ENCODE results near the gene PRSS22. TPM values are rescaled to one million over a fixed set of nuclear protein-coding genes. Genes with fewer than 3 reads are reported as not detected.

Gene PRSS22
- total RNA-seq, 6 experiments from 2014 or later = 0.18 to 2.1 (median 0.84) TPM; not detected in 1

DNA sequence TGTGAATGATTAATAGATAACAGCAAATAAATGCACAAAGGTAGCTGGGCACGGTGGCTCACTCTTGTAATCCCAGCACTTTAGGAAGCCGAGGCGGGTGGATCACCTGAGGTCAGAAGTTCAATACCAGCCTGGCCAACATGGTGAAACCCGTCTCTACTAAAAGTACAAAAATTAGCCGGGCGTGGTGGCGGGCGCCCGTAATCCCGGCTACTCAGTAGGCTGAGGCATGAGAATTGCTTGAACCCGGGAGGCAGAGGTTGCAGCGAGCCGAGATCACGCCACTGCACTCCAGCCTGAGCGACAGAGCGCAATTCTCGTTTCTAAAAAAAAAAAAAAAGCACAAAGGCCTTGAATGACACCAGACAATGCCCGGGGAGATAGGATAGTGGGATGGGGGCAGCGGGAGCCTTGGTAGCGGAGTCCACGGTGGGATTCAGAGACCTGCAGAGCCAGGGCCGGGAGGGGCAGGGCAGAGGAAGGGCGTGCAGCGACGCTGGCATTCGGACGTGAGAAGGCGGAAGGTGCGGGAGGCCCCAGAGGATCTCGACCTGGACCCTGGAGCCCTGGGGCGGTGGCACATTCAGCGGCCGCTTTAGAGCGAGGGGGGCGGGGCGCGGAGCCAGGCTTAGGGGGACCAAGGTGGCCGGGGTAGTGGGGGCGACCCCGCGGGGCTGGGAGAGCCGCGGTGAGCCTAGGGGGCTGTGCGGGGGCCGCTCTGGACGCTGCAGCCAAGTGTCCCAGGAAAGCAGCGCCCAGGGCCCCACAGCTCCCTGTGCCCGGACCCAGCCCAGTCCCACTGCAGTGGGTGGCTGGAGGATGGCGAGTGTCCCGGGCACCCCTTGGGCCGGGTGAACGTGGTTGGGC, 24.0 kb upstream of the PRSS22 start:
- ATAC-seq (peak; percentile 4 to 18 (median 6)), DNase-seq (peak in 2 of 3 donors; percentile 44 to 73)
- Histone ChIP-seq H3K9me3 (no peaks in the 10 kb centered on the region), H3K4me3 (peak overlapping the region; percentile 65 to 78 (median 75)), H3K27ac (peak overlapping the region; percentile 36 to 76 (median 62)), H3K4me1 (no peaks in the 10 kb centered on the region), H3K27me3 (no peaks in the 10 kb centered on the region), H3K36me3 (no peaks in the 10 kb centered on the region)
- WGBS (ENCODE audit: insufficient coverage, low coverage, low lambda C conversion rate, missing lambda C conversion rate) = 6% methylated on average over 22 of the region's 52 CpGs
- intact Hi-C loops (cut with DNase I) = no loop called here
- no peak for TF ChIP-seq POLR2A (IDR thresholded peaks at IDR 0.05)
- TF ChIP-seq CTCF (IDR thresholded peaks at IDR 0.05) = no peak

DNA sequence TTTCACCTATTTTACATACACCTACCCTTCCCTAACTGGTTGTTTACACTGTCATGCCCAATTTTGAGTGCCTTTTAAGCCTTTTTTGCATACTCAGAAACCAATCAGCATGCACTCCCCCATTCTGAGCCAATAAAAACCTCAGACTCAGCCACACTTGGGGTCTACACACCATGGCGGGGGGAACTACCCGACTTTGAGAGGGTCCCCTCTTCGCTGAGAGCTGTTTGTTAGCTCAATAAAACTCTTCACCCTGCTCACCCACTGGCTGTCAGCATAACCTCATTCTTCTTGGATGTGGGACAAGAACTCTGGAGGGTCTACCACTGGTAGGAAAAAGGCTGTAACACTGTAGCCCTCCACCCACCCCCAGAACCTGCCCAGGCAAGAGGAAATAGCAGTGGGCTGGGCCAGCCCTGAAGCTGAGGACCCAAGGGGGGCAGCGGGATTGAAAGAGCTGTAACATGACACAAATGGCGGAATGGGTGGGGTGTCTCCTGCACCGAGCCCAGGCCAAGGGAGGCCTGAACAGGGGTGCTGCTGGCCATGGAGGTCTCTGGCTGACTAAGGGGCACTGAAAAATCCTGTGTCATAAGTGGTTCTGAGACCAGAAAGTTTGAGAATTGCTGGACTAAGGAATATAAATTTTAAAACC, 22.0 kb upstream of the PRSS22 start:
- ATAC-seq = no peak
- Histone ChIP-seq H3K4me3 (no peak overlapping the region), H3K27ac (no peak overlapping the region), H3K36me3 (no peaks in the 10 kb centered on the region), H3K4me1 (no peaks in the 10 kb centered on the region), H3K9me3 (no peaks in the 10 kb centered on the region), H3K27me3 (no peaks in the 10 kb centered on the region)
- DNase-seq = no peak
- intact Hi-C loops (cut with DNase I) = loop anchor here in 1 of 2 donors (5.0 kb wide), 1 partner anchor 32 kb away; the partner anchor contains the start of gene FLYWCH1
- WGBS (ENCODE audit: insufficient coverage, low coverage, low lambda C conversion rate, missing lambda C conversion rate) = 87% methylated on average over 4 of the region's 6 CpGs
- TF ChIP-seq POLR2A (IDR thresholded peaks at IDR 0.05) = no peak
- no peak for TF ChIP-seq CTCF (IDR thresholded peaks at IDR 0.05)

GRCh38 chr16:2874912-2875362, 17.0 kb upstream of the PRSS22 start:
- no peaks in the 10 kb centered on the region for H3K27me3 ChIP-seq
- H3K9me3 ChIP-seq = no peaks in the 10 kb centered on the region
- TF ChIP-seq CTCF (IDR thresholded peaks at IDR 0.05) = peak; percentile 89 to 95 (median 93)
- no peak for TF ChIP-seq POLR2A (IDR thresholded peaks at IDR 0.05)
- peaks cover 0 to 1% (median 0%) of the 10 kb centered on the region in 4 donors for H3K4me1 ChIP-seq
- ATAC-seq (peak; percentile 100), DNase-seq (peak; percentile 78 to 84 (median 82))
- no peak overlapping the region for H3K27ac ChIP-seq
- H3K36me3 ChIP-seq = no peaks in the 10 kb centered on the region
- 15% methylated on average over 17 of the region's 25 CpGs for WGBS (ENCODE audit: insufficient coverage, low coverage, low lambda C conversion rate, missing lambda C conversion rate)
- intact Hi-C loops (cut with DNase I) = loop anchor here in 1 of 2 donors (5.0 kb wide), 1 partner anchor 37 kb away; the partner anchor contains the start of gene FLYWCH1
- H3K4me3 ChIP-seq = no peak overlapping the region

DNA sequence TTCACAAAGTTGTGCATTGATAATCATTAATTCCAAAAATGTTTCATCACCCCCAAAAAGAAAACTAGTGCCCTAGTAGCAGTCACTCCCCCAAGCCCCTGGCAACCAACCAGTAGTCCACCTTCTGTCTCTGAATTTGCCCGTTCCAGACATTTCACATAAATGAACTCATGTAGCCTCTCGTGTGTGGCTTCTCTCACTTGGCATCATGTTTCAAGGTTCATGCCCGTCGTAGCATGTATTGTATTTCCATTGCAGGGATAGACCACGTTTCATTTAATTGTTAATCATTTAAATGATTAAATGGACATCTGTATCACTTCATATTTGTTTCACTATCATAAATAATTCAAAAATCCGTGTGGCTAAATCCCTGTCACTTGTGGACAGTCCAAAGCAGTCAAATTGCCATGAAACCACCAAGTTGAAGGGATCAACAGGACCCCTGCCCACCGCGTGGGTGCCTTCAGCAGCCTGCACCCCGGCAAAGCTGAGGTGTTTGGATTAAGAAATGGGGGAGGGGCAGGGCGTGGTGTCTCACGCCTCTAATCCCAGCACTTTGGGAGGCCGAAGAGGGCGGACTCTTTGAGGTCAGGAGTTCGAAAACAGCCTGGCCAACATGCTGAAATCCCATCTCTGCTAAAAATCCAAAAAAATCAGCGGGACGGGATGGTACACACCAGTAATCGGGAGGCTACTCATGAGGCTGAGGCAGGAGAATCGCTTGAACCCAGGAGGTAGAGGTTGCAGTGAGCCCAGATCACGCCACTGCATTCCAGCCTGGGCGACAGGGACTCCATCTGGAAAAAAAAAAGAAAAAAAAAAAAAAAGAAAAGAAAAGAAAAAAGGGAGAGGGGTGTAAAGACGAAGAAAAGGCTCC, 16.3 kb upstream of the PRSS22 start:
- no peak for TF ChIP-seq POLR2A (IDR thresholded peaks at IDR 0.05)
- no peak for TF ChIP-seq CTCF (IDR thresholded peaks at IDR 0.05)
- Histone ChIP-seq H3K4me1 (peaks cover 0 to 1% (median 0%) of the 10 kb centered on the region in 4 donors), H3K36me3 (no peaks in the 10 kb centered on the region), H3K4me3 (no peak overlapping the region), H3K27ac (no peak overlapping the region), H3K27me3 (no peaks in the 10 kb centered on the region), H3K9me3 (no peaks in the 10 kb centered on the region)
- no peak for DNase-seq
- WGBS (ENCODE audit: insufficient coverage, low coverage, low lambda C conversion rate, missing lambda C conversion rate) = 52% methylated on average over 17 of the region's 21 CpGs
- no peak for ATAC-seq
- intact Hi-C loops (cut with DNase I) = no loop called here
